HepG2 (cell line): ENCODE data around the gene NEDD8. TPM values are rescaled to one million over a fixed set of nuclear protein-coding genes. Genes with fewer than 3 reads are reported as not detected.

ENCODE experiments used
- BCL6 ChIP-seq: IDR thresholded peaks from 2 replicates; pipeline ENCODE4 v1.6.1; 2016; ENCODE audit warnings: missing genetic modification reagents, missing compliant biosample characterization
- CREB1 ChIP-seq, 2 experiments: fragments of 450-650 bp in 1 of 2; IDR thresholded peaks; 2 replicates each; pipeline ENCODE4 v1.6.1; 2016 to 2017; ENCODE audit warnings: control low read depth in 1 of 2, mild to moderate bottlenecking in 1 of 2, missing compliant biosample characterization in 1 of 2, missing genetic modification characterization in 1 of 2
- EED ChIP-seq: sonication (generic); formaldehyde crosslinking; IDR thresholded peaks from 2 replicates; pipeline ENCODE4 v1.5.0; 2020; ENCODE audit warnings: mild to moderate bottlenecking, missing genetic modification reagents
- EZH2 ChIP-seq: conservative IDR thresholded peaks from 2 replicates; pipeline ENCODE4 v1.6.1; 2012; ENCODE audit warnings: mild to moderate bottlenecking, low read depth, low read length, moderate library complexity
- FOXK2 ChIP-seq: fragments of 450-650 bp; IDR thresholded peaks from 2 replicates; pipeline ENCODE4 v1.6.1; 2016
- HNRNPUL1 ChIP-seq: fragments of 200-400 bp; formaldehyde crosslinking; IDR thresholded peaks from 2 replicates; pipeline ENCODE4 v1.6.1; 2017; ENCODE audit warnings: low read depth, mild to moderate bottlenecking, low read length, moderate library complexity
- NFKBIZ ChIP-seq: IDR thresholded peaks from 2 replicates; pipeline ENCODE4 v1.6.1; 2018; ENCODE audit warnings: missing genetic modification reagents, missing compliant biosample characterization
- NR2F1 ChIP-seq, 2 experiments: fragments of 450-650 bp in 1 of 2; formaldehyde crosslinking in 1 of 2; IDR thresholded peaks; 2 replicates each; pipeline versions ENCODE4 v1.5.0 to v1.6.1; 2016 to 2020; ENCODE audit warnings: mild to moderate bottlenecking in 1 of 2, missing compliant biosample characterization in 1 of 2, missing genetic modification reagents in 1 of 2, moderate library complexity in 1 of 2
- RBFOX2 ChIP-seq: fragments of 200-400 bp; formaldehyde crosslinking; IDR thresholded peaks from 2 replicates; pipeline ENCODE4 v1.6.1; 2017; ENCODE audit warnings: low read depth, mild to moderate bottlenecking, low read length
- SAP130 ChIP-seq: IDR thresholded peaks from 2 replicates; pipeline ENCODE4 v1.6.1; 2016; ENCODE audit warnings: low read depth
- TP53 ChIP-seq: sonication (generic); formaldehyde crosslinking; conservative IDR thresholded peaks from 2 replicates; pipeline ENCODE4 v1.4.0; 2020; ENCODE audit warnings: missing genetic modification reagents
- TSC22D2 ChIP-seq: sonication (generic); formaldehyde crosslinking; IDR thresholded peaks from 2 replicates; pipeline ENCODE4 v1.5.1; 2020; ENCODE audit warnings: missing genetic modification reagents, mild to moderate bottlenecking, borderline replicate concordance
- ZMYM4 ChIP-seq: sonication (generic); formaldehyde crosslinking; IDR thresholded peaks from 2 replicates; pipeline ENCODE4 v1.8.1; 2023; ENCODE audit warnings: mild to moderate bottlenecking, missing genetic modification reagents
- ZNF10 ChIP-seq: sonication (generic); formaldehyde crosslinking; IDR thresholded peaks from 2 replicates; pipeline ENCODE4 v1.4.0; 2020; ENCODE audit warnings: mild to moderate bottlenecking, low read depth, missing genetic modification reagents, borderline replicate concordance
- ZNF143 ChIP-seq: sonication (generic); formaldehyde crosslinking; IDR thresholded peaks from 2 replicates; pipeline ENCODE4 v1.4.0; 2020; ENCODE audit warnings: missing genetic modification reagents
- ZNF768 ChIP-seq: sonication (generic); formaldehyde crosslinking; IDR thresholded peaks from 2 replicates; pipeline ENCODE4 v1.4.0; 2020; ENCODE audit warnings: missing genetic modification reagents
- polyA plus RNA-seq, 8 experiments: library from polyadenylated mRNA; depleted of rRNA in 3 of 8; stranded (reverse) in 7 of 8; unstranded in 1 of 8; fragments of >200 nt; fragmentation: Illumina TruSeq in 4 of 8; extraction: Trizol in 4 of 8; gene quantifications; 2 replicates each; pipeline versions ENCODE4 v1.2.1 to v1.2.3, GENCODE V29; 2011 to 2016; ENCODE audit warnings: low read depth in 4 of 8, missing spikeins in 1 of 8, mixed read lengths in 1 of 8; ENCODE audit not compliant: insufficient read depth in 1 of 8
- total RNA-seq, 5 experiments: library from RNA; depleted of rRNA; stranded (reverse); fragments of >200 nt; fragmentation: Illumina TruSeq; extraction: Trizol; gene quantifications; 2 replicates each; pipeline ENCODE4 v1.2.3, GENCODE V29; 2016; ENCODE audit warnings: low read depth in 1 of 5
- TF ChIP-seq, protein P1 (sequence below): sonication (generic); formaldehyde crosslinking; conservative IDR thresholded peaks from 2 replicates; pipeline ENCODE4 v1.4.0; 2020; ENCODE audit warnings: mild to moderate bottlenecking, missing genetic modification reagents, moderate library complexity
- TF ChIP-seq, protein P2 (sequence below): sonication (generic); formaldehyde crosslinking; conservative IDR thresholded peaks from 2 replicates; pipeline ENCODE4 v1.4.0; 2020; ENCODE audit warnings: missing genetic modification reagents
- TF ChIP-seq, protein P3 (sequence below): fragments of 450-650 bp; IDR thresholded peaks from 2 replicates; pipeline ENCODE4 v1.6.1; 2016
- TF ChIP-seq, protein P4 (sequence below): conservative IDR thresholded peaks from 2 replicates; pipeline ENCODE4 v1.6.1; 2018; ENCODE audit warnings: missing genetic modification reagents

Gene NEDD8
- total and polyA plus RNA-seq, 2 of the 13 experiments (the other 11 are each of a cell fraction or from before 2014, with no cell fraction given), result 535 to 713 TPM

- TF ChIP-seq, protein P1, sequence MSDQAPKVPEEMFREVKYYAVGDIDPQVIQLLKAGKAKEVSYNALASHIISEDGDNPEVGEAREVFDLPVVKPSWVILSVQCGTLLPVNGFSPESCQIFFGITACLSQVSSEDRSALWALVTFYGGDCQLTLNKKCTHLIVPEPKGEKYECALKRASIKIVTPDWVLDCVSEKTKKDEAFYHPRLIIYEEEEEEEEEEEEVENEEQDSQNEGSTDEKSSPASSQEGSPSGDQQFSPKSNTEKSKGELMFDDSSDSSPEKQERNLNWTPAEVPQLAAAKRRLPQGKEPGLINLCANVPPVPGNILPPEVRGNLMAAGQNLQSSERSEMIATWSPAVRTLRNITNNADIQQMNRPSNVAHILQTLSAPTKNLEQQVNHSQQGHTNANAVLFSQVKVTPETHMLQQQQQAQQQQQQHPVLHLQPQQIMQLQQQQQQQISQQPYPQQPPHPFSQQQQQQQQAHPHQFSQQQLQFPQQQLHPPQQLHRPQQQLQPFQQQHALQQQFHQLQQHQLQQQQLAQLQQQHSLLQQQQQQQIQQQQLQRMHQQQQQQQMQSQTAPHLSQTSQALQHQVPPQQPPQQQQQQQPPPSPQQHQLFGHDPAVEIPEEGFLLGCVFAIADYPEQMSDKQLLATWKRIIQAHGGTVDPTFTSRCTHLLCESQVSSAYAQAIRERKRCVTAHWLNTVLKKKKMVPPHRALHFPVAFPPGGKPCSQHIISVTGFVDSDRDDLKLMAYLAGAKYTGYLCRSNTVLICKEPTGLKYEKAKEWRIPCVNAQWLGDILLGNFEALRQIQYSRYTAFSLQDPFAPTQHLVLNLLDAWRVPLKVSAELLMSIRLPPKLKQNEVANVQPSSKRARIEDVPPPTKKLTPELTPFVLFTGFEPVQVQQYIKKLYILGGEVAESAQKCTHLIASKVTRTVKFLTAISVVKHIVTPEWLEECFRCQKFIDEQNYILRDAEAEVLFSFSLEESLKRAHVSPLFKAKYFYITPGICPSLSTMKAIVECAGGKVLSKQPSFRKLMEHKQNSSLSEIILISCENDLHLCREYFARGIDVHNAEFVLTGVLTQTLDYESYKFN, result peak; percentile 83
- TF ChIP-seq, protein P2, sequence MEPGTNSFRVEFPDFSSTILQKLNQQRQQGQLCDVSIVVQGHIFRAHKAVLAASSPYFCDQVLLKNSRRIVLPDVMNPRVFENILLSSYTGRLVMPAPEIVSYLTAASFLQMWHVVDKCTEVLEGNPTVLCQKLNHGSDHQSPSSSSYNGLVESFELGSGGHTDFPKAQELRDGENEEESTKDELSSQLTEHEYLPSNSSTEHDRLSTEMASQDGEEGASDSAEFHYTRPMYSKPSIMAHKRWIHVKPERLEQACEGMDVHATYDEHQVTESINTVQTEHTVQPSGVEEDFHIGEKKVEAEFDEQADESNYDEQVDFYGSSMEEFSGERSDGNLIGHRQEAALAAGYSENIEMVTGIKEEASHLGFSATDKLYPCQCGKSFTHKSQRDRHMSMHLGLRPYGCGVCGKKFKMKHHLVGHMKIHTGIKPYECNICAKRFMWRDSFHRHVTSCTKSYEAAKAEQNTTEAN (CRISPR knock-in tag), result peak; percentile 83; the same call in 1 of the 2 replicates
- TF ChIP-seq, protein P3, sequence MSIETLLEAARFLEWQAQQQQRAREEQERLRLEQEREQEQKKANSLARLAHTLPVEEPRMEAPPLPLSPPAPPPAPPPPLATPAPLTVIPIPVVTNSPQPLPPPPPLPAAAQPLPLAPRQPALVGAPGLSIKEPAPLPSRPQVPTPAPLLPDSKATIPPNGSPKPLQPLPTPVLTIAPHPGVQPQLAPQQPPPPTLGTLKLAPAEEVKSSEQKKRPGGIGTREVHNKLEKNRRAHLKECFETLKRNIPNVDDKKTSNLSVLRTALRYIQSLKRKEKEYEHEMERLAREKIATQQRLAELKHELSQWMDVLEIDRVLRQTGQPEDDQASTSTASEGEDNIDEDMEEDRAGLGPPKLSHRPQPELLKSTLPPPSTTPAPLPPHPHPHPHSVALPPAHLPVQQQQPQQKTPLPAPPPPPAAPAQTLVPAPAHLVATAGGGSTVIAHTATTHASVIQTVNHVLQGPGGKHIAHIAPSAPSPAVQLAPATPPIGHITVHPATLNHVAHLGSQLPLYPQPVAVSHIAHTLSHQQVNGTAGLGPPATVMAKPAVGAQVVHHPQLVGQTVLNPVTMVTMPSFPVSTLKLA, result peak; percentile 100
- 0 out of 2 replicates have a peak, but pooled peaks have one; percentile 90 for TF ChIP-seq ZNF10 (CRISPR knock-in tag)
- peak; percentile 99 for TF ChIP-seq RBFOX2
- TF ChIP-seq TP53, result peak; percentile 79
- peak; percentile 98 for TF ChIP-seq TSC22D2
- peak; percentile 83 for TF ChIP-seq BCL6 (CRISPR knock-in tag)
- TF ChIP-seq EZH2, result no peak
- peak in 1 of 2 experiments; percentile 43; a peak in 1 of 4 replicates for TF ChIP-seq NR2F1 (CRISPR knock-in tag; IDR thresholded peaks at IDR 0.05)
- TF ChIP-seq ZNF143 (CRISPR knock-in tag), result peak; percentile 80
- TF ChIP-seq, protein P4, sequence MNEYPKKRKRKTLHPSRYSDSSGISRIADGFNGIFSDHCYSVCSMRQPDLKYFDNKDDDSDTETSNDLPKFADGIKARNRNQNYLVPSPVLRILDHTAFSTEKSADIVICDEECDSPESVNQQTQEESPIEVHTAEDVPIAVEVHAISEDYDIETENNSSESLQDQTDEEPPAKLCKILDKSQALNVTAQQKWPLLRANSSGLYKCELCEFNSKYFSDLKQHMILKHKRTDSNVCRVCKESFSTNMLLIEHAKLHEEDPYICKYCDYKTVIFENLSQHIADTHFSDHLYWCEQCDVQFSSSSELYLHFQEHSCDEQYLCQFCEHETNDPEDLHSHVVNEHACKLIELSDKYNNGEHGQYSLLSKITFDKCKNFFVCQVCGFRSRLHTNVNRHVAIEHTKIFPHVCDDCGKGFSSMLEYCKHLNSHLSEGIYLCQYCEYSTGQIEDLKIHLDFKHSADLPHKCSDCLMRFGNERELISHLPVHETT (CRISPR knock-in tag), result peak; percentile 96
- TF ChIP-seq EED, result peak; percentile 100
- TF ChIP-seq ZNF768 (CRISPR knock-in tag), result peak; percentile 88
- TF ChIP-seq SAP130 (CRISPR knock-in tag), result peak; percentile 100
- peak; percentile 98 for TF ChIP-seq ZMYM4 (CRISPR knock-in tag)
- TF ChIP-seq HNRNPUL1, result no peak
- no peak; the same call in none of the 2 replicates for TF ChIP-seq NFKBIZ
- TF ChIP-seq CREB1 (IDR thresholded peaks at IDR 0.05), result peak; percentile 87
- TF ChIP-seq CREB1 (CRISPR knock-in tag; IDR thresholded peaks at IDR 0.05), result no peak
- TF ChIP-seq FOXK2, result peak; percentile 91
These were observed 43.7 kb downstream of the NEDD8 start, which contains the start of gene IPO4 (continued) for GRCh38 chr14:24188251-24189058.
